Neural crest cell (in vitro differentiated cells): ENCODE data around the gene ME1. TPM values are rescaled to one million over a fixed set of nuclear protein-coding genes. Genes with fewer than 3 reads are reported as not detected.

Experiments
- DNase-seq: peaks from one replicate; pipeline ENCODE4 v3.0.0; 2021; ENCODE audit warnings: low read depth, mixed read lengths, low spot score
- H3K27ac Mint-ChIP-seq: one replicate; pipeline ENCODE4 v1.8.0; 2021; ENCODE audit warnings: mild to moderate bottlenecking, mixed read lengths; ENCODE audit not compliant: unreplicated experiment
- H3K27me3 Mint-ChIP-seq: 2 replicates; pipeline ENCODE4 v1.8.0; 2021; ENCODE audit warnings: low read depth, mild to moderate bottlenecking, mixed read lengths
- H3K36me3 Mint-ChIP-seq: 2 replicates; pipeline ENCODE4 v1.8.0; 2021; ENCODE audit warnings: low read depth, mild to moderate bottlenecking, mixed read lengths
- H3K4me1 Mint-ChIP-seq: 2 replicates; pipeline ENCODE4 v1.8.0; 2021; ENCODE audit warnings: mixed read lengths
- H3K4me3 Mint-ChIP-seq: one replicate; pipeline ENCODE4 v1.8.0; 2021; ENCODE audit warnings: mild to moderate bottlenecking, mixed read lengths
- H3K9me3 Mint-ChIP-seq: 2 replicates; pipeline ENCODE4 v1.8.0; 2021; ENCODE audit warnings: mixed read lengths
- CTCF ChIP-seq: fragments of 200-600 bp; sonication (generic); conservative IDR thresholded peaks from 2 replicates; pipeline ENCODE4 v1.5.0; 2021; ENCODE audit warnings: antibody characterized with exemption, mild to moderate bottlenecking
- total RNA-seq: library from RNA; stranded (reverse); gene quantifications from 2 replicates; pipeline ENCODE4 v1.2.1, GENCODE V29; 2021

The ME1 gene
- total RNA-seq, 1 donor from 2014 or later = 4.4 TPM

- no peak for TF ChIP-seq CTCF
- Mint-ChIP-seq H3K9me3 (no peaks in the 10 kb centered on the region), H3K27me3 (no peaks in the 10 kb centered on the region), H3K4me1 (peaks cover 9% of the 10 kb centered on the region), H3K27ac (no peak overlapping the region), H3K36me3 (no peaks in the 10 kb centered on the region), H3K4me3 (no peak overlapping the region)
- no peak for DNase-seq
Measured at GRCh38 chr6:83443516-83443915, 12.7 kb upstream of the ME1 start.

- no peak overlapping the region for H3K27ac Mint-ChIP-seq
- peaks cover 9% of the 10 kb centered on the region for H3K4me1 Mint-ChIP-seq
- H3K9me3 Mint-ChIP-seq = no peaks in the 10 kb centered on the region
- TF ChIP-seq CTCF = no peak
- no peaks in the 10 kb centered on the region for H3K36me3 Mint-ChIP-seq
- H3K4me3 Mint-ChIP-seq = no peak overlapping the region
- no peak for DNase-seq
- no peaks in the 10 kb centered on the region for H3K27me3 Mint-ChIP-seq
Measured at GRCh38 chr6:83442752-83443151, 11.9 kb upstream of the ME1 start.

GRCh38 chr6:83439201-83439600 lies 8.3 kb upstream of the ME1 start:
- Mint-ChIP-seq H3K4me3 (no peak overlapping the region), H3K27me3 (no peaks in the 10 kb centered on the region), H3K4me1 (peaks cover 9% of the 10 kb centered on the region), H3K9me3 (no peaks in the 10 kb centered on the region), H3K27ac (no peak overlapping the region), H3K36me3 (no peaks in the 10 kb centered on the region)
- DNase-seq = no peak
- TF ChIP-seq CTCF = no peak

GRCh38 chr6:83436674-83437073 lies 5.8 kb upstream of the ME1 start:
- no peak for TF ChIP-seq CTCF

GRCh38 chr6:83433177-83433576 lies 2.3 kb upstream of the ME1 start:
- Mint-ChIP-seq H3K4me1 (peaks cover 15% of the 10 kb centered on the region), H3K27me3 (peaks cover 9% of the 10 kb centered on the region)

More at GRCh38 chr6:83436674-83437073, 5.8 kb upstream of the ME1 start:
- Mint-ChIP-seq H3K4me3 (no peak overlapping the region), H3K4me1 (no peaks in the 10 kb centered on the region), H3K27ac (no peak overlapping the region), H3K36me3 (no peaks in the 10 kb centered on the region), H3K9me3 (no peaks in the 10 kb centered on the region), H3K27me3 (no peaks in the 10 kb centered on the region)
- DNase-seq = no peak

More at GRCh38 chr6:83433177-83433576, 2.3 kb upstream of the ME1 start:
- H3K36me3 Mint-ChIP-seq = no peaks in the 10 kb centered on the region
- H3K9me3 Mint-ChIP-seq = no peaks in the 10 kb centered on the region
- DNase-seq = no peak
- no peak overlapping the region for H3K4me3 Mint-ChIP-seq
- no peak overlapping the region for H3K27ac Mint-ChIP-seq
- no peak for TF ChIP-seq CTCF
